C4-2B (cell line): ENCODE data around the gene PHLPP1.

Source experiments
- H3K27ac ChIP-seq: fragments of 450-650 bp; 2 replicates; pipeline ENCODE4 v1.5.1; 2017
- CTCF ChIP-seq: fragments of 450-650 bp; conservative IDR thresholded peaks from 2 replicates; pipeline ENCODE4 v1.5.1; 2017; ENCODE audit warnings: mild to moderate bottlenecking
- ZFX ChIP-seq: fragments of 450-650 bp; IDR thresholded peaks from 2 replicates; pipeline ENCODE4 v1.6.1; 2017

The PHLPP1 gene

GRCh38 chr18:62981566-62981965 is 266.2 kb downstream of the PHLPP1 start:
- no peak for TF ChIP-seq CTCF
- no peak for TF ChIP-seq ZFX
- H3K27ac ChIP-seq = no peak overlapping the region

- no peak overlapping the region for H3K27ac ChIP-seq
- TF ChIP-seq CTCF (peak; percentile 81), ZFX (no peak)
Measured at GRCh38 chr18:62982600-62983251, 267.4 kb downstream of the PHLPP1 start.

- H3K27ac ChIP-seq = no peak overlapping the region
- TF ChIP-seq ZFX = no peak
- no peak for TF ChIP-seq CTCF
Measured at GRCh38 chr18:62984656-62985315, 269.4 kb downstream of the PHLPP1 start.

- TF ChIP-seq ZFX = no peak
- TF ChIP-seq CTCF = no peak
- H3K27ac ChIP-seq = no peak overlapping the region
Measured at GRCh38 chr18:62986490-62986889, 271.1 kb downstream of the PHLPP1 start.

- TF ChIP-seq CTCF = no peak
- no peak for TF ChIP-seq ZFX
- no peak overlapping the region for H3K27ac ChIP-seq
Measured at GRCh38 chr18:62987055-62987830, 271.9 kb downstream of the PHLPP1 start.

GRCh38 chr18:62987859-62988258 is 272.5 kb downstream of the PHLPP1 start:
- no peak for TF ChIP-seq CTCF
- no peak for TF ChIP-seq ZFX
- no peak overlapping the region for H3K27ac ChIP-seq

- TF ChIP-seq ZFX = no peak
- no peak for TF ChIP-seq CTCF
- no peak overlapping the region for H3K27ac ChIP-seq
Measured at GRCh38 chr18:62988471-62988870, 273.1 kb downstream of the PHLPP1 start.
